Measurements from ENCODE around the gene CDC34.

Gene CDC34

GRCh38 chr19:498977-499623, 32.5 kb upstream of the CDC34 start:
- Histone ChIP-seq H2AFZ (ENCODE audit: low read depth, low read length) (no peak overlapping the region), H3K27me3 (ENCODE audit: low read depth, low read length) (no peaks in the 10 kb centered on the region)
- TF ChIP-seq CTCF (IDR thresholded peaks at IDR 0.05; ENCODE audit: low read depth, low read length) = no peak
- no peak for TF ChIP-seq EZH2phosphoT487 (IDR thresholded peaks at IDR 0.05; ENCODE audit: low read depth)

GRCh38 chr19:501646-502045, 29.9 kb upstream of the CDC34 start:
- Histone ChIP-seq H3K79me2 (ENCODE audit: low read length) (no peaks in the 10 kb centered on the region), H4K20me1 (ENCODE audit: insufficient read depth, low read length) (no peaks in the 10 kb centered on the region), H3K9ac (ENCODE audit: low read length) (no peak overlapping the region), H2AFZ (ENCODE audit: low read depth, low read length) (no peak overlapping the region), H3K36me3 (replicated peaks; ENCODE audit: low read depth, low read length) (no peaks in the 10 kb centered on the region), H3K27ac (ENCODE audit: low read length) (no peak overlapping the region), H3K4me2 (ENCODE audit: low read length) (no peak overlapping the region), H3K27me3 (ENCODE audit: low read depth, low read length) (no peaks in the 10 kb centered on the region), H3K4me3 (ENCODE audit: low read length) (no peak overlapping the region), H3K4me1 (ENCODE audit: low read length) (peaks cover 7% of the 10 kb centered on the region; the same call in 1 of the 2 replicates), H3K9me3 (ENCODE audit: insufficient read depth, low read length) (no peaks in the 10 kb centered on the region; the same call in 1 of the 2 replicates)
- no peak for TF ChIP-seq CTCF (IDR thresholded peaks at IDR 0.05; ENCODE audit: low read depth, low read length)
- TF ChIP-seq EZH2phosphoT487 (IDR thresholded peaks at IDR 0.05; ENCODE audit: low read depth) = no peak

More at GRCh38 chr19:498977-499623, 32.5 kb upstream of the CDC34 start:
- Histone ChIP-seq H3K4me2 (ENCODE audit: low read length) (no peak overlapping the region), H3K9me3 (ENCODE audit: insufficient read depth, low read length) (no peaks in the 10 kb centered on the region; the same call in 1 of the 2 replicates), H3K9ac (ENCODE audit: low read length) (no peak overlapping the region), H4K20me1 (ENCODE audit: insufficient read depth, low read length) (no peaks in the 10 kb centered on the region), H3K4me3 (ENCODE audit: low read length) (no peak overlapping the region), H3K4me1 (ENCODE audit: low read length) (peaks cover 7% of the 10 kb centered on the region; the same call in 1 of the 2 replicates), H3K36me3 (replicated peaks; ENCODE audit: low read depth, low read length) (no peaks in the 10 kb centered on the region), H3K79me2 (ENCODE audit: low read length) (no peaks in the 10 kb centered on the region), H3K27ac (ENCODE audit: low read length) (no peak overlapping the region)

- H4K20me1 ChIP-seq (ENCODE audit: insufficient read depth, low read length) = no peaks in the 10 kb centered on the region
- H3K27me3 ChIP-seq (ENCODE audit: low read depth, low read length) = no peaks in the 10 kb centered on the region
- TF ChIP-seq CTCF (IDR thresholded peaks at IDR 0.05; ENCODE audit: low read depth, low read length) (no peak), EZH2phosphoT487 (IDR thresholded peaks at IDR 0.05; ENCODE audit: low read depth) (no peak)
- H3K9ac ChIP-seq (ENCODE audit: low read length) = no peak overlapping the region
- H3K79me2 ChIP-seq (ENCODE audit: low read length) = peaks cover 12% of the 10 kb centered on the region
- no peak overlapping the region for H3K27ac ChIP-seq (ENCODE audit: low read length)
- no peak overlapping the region for H2AFZ ChIP-seq (ENCODE audit: low read depth, low read length)
- no peaks in the 10 kb centered on the region; the same call in 1 of the 2 replicates for H3K9me3 ChIP-seq (ENCODE audit: insufficient read depth, low read length)
- H3K4me1 ChIP-seq (ENCODE audit: low read length) = peaks cover 16% of the 10 kb centered on the region
- no peaks in the 10 kb centered on the region for H3K36me3 ChIP-seq (replicated peaks; ENCODE audit: low read depth, low read length)
- no peak overlapping the region for H3K4me3 ChIP-seq (ENCODE audit: low read length)
- H3K4me2 ChIP-seq (ENCODE audit: low read length) = no peak overlapping the region
These were observed 26.9 kb upstream of the CDC34 start for GRCh38 chr19:504616-505015.

- Histone ChIP-seq H3K36me3 (replicated peaks; ENCODE audit: low read depth, low read length) (no peaks in the 10 kb centered on the region), H3K27me3 (ENCODE audit: low read depth, low read length) (no peaks in the 10 kb centered on the region), H3K4me2 (ENCODE audit: low read length) (peak overlapping the region; percentile 93), H3K4me1 (ENCODE audit: low read length) (peaks cover 29% of the 10 kb centered on the region), H3K9me3 (ENCODE audit: insufficient read depth, low read length) (no peaks in the 10 kb centered on the region; the same call in 1 of the 2 replicates), H2AFZ (ENCODE audit: low read depth, low read length) (peak overlapping the region; percentile 96), H3K4me3 (ENCODE audit: low read length) (peak overlapping the region; percentile 82), H3K79me2 (ENCODE audit: low read length) (peaks cover 12% of the 10 kb centered on the region), H3K9ac (ENCODE audit: low read length) (peak overlapping the region; percentile 88), H4K20me1 (ENCODE audit: insufficient read depth, low read length) (no peaks in the 10 kb centered on the region), H3K27ac (ENCODE audit: low read length) (peak overlapping the region; percentile 83)
- TF ChIP-seq EZH2phosphoT487 (IDR thresholded peaks at IDR 0.05; ENCODE audit: low read depth) (no peak), CTCF (IDR thresholded peaks at IDR 0.05; ENCODE audit: low read depth, low read length) (peak; percentile 96)
These were observed 24.9 kb upstream of the CDC34 start for GRCh38 chr19:506404-507285.

Data from OCI-LY3 (cell line).